H1 (cell line): ENCODE results near the gene AGFG2. TPM values are rescaled to one million over a fixed set of nuclear protein-coding genes. Genes with fewer than 3 reads are reported as not detected.
A peak's percentile ranks its signal among the peaks of the same experiment; 100 is the strongest.

ENCODE experiments used
- BRCA1 ChIP-seq: IDR thresholded peaks from 2 replicates; pipeline ENCODE4 v1.6.1; 2012; ENCODE audit warnings: low read depth, low read length, improper control_type of control experiment
- CHD2 ChIP-seq: IDR thresholded peaks from 2 replicates; pipeline ENCODE4 v1.6.1; 2012; ENCODE audit warnings: low read length, improper control_type of control experiment
- CTBP2 ChIP-seq: IDR thresholded peaks from 2 replicates; pipeline ENCODE4 v1.7.0; 2011; ENCODE audit warnings: borderline replicate concordance, mild to moderate bottlenecking, moderate library complexity, mixed read lengths, low read length; ENCODE audit not compliant: insufficient read depth, insufficient read length
- EGR1 ChIP-seq: IDR thresholded peaks from 2 replicates; pipeline ENCODE4 v1.6.1; 2011; ENCODE audit warnings: low read depth, low read length, borderline replicate concordance
- HDAC2 ChIP-seq, 2 experiments: fragments of 300-600 bp in 1 of 2; sonication (generic) in 1 of 2; IDR thresholded peaks; 2 replicates each; pipeline ENCODE4 v1.6.1; 2011 to 2012; ENCODE audit warnings: low read depth in 2 of 2, low read length in 2 of 2, mild to moderate bottlenecking in 2 of 2, moderate library complexity in 2 of 2, borderline replicate concordance in 1 of 2, inconsistent platforms in 1 of 2
- SP1 ChIP-seq: IDR thresholded peaks from 2 replicates; pipeline ENCODE4 v1.6.1; 2011; ENCODE audit warnings: low read depth, low read length
- TAF7 ChIP-seq: optimal IDR thresholded peaks from 2 replicates; pipeline ENCODE3; 2011; ENCODE audit warnings: low read depth, mild to moderate bottlenecking, inconsistent platforms, low read length, moderate library complexity, borderline replicate concordance
- polyA plus RNA-seq, 7 experiments: library from polyadenylated mRNA; depleted of rRNA in 3 of 7; stranded (reverse) in 5 of 7; unstranded in 2 of 7; fragments of >200 nt in 5 of 7; fragments of 200-250 nt in 2 of 7; gene quantifications; 1 replicate in 5 of 7; 2 replicates in 1 of 7; 4 replicates in 1 of 7; pipeline versions ENCODE4 v1.2.1 to v1.2.3, GENCODE V29; 2011 to 2013; ENCODE audit warnings: missing spikeins in 2 of 7, mixed read lengths in 2 of 7
- total RNA-seq: library from RNA; stranded (reverse); fragmentation: NEBNext Ultra II Directional; extraction: Animal tissue kit (Norgen Biotek cat#: 25700); gene quantifications from 2 replicates; pipeline ENCODE4 v1.2.1, GENCODE V29; 2021
- TF ChIP-seq, protein P1 (sequence below): fragments of 300-600 bp; sonication (generic); IDR thresholded peaks from 2 replicates; pipeline ENCODE4 v1.7.1; 2012; ENCODE audit warnings: low read length, moderate library complexity, mild to moderate bottlenecking, inconsistent platforms; ENCODE audit not compliant: insufficient replicate concordance
- TF ChIP-seq, protein P2 (sequence below): IDR thresholded peaks from 2 replicates; pipeline ENCODE4 v1.6.1; 2012; ENCODE audit warnings: inconsistent platforms

The AGFG2 gene
- total and polyA plus RNA-seq, 2 of the 8 experiments (the other 6 are each of a cell fraction or from before 2014, with no cell fraction given) = 7.6 to 11.2 TPM

DNA sequence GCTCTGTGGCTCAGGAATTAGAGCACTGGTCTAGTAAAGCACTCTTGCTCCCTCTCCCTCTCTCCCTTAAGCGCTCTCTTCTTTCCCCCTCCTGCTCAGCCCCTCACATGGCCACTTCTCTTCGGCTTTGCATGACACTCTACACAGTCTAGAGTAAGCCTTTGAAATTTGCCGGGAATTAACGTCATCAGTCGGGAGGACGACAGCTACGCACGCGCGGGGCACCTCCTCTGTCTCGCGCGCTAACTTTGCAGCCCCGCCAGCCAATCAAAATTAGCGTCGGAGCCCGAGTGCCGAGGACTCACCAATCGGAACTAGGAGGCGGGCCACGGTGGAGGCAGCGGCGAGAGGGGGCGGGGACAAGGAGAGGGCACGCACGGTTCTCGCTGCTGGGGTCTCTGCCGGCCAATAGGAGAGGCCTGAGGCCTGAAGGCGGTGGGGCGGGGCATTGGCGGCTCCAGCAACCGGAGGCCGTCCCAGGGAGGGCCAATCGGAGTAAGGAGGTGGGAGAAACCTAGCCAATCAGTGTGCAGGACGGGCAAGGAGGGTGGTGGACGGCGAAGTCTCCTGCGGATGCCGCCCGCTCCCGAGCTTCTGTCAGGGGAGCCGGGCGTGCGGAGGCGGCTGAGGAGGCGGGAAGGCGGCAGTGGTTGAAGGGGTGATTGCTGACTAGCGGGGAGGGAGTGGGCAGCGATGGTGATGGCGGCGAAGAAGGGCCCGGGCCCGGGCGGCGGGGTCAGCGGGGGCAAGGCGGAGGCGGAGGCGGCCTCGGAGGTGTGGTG is at the start of gene AGFG2 (continued):
- TF ChIP-seq, protein P1, sequence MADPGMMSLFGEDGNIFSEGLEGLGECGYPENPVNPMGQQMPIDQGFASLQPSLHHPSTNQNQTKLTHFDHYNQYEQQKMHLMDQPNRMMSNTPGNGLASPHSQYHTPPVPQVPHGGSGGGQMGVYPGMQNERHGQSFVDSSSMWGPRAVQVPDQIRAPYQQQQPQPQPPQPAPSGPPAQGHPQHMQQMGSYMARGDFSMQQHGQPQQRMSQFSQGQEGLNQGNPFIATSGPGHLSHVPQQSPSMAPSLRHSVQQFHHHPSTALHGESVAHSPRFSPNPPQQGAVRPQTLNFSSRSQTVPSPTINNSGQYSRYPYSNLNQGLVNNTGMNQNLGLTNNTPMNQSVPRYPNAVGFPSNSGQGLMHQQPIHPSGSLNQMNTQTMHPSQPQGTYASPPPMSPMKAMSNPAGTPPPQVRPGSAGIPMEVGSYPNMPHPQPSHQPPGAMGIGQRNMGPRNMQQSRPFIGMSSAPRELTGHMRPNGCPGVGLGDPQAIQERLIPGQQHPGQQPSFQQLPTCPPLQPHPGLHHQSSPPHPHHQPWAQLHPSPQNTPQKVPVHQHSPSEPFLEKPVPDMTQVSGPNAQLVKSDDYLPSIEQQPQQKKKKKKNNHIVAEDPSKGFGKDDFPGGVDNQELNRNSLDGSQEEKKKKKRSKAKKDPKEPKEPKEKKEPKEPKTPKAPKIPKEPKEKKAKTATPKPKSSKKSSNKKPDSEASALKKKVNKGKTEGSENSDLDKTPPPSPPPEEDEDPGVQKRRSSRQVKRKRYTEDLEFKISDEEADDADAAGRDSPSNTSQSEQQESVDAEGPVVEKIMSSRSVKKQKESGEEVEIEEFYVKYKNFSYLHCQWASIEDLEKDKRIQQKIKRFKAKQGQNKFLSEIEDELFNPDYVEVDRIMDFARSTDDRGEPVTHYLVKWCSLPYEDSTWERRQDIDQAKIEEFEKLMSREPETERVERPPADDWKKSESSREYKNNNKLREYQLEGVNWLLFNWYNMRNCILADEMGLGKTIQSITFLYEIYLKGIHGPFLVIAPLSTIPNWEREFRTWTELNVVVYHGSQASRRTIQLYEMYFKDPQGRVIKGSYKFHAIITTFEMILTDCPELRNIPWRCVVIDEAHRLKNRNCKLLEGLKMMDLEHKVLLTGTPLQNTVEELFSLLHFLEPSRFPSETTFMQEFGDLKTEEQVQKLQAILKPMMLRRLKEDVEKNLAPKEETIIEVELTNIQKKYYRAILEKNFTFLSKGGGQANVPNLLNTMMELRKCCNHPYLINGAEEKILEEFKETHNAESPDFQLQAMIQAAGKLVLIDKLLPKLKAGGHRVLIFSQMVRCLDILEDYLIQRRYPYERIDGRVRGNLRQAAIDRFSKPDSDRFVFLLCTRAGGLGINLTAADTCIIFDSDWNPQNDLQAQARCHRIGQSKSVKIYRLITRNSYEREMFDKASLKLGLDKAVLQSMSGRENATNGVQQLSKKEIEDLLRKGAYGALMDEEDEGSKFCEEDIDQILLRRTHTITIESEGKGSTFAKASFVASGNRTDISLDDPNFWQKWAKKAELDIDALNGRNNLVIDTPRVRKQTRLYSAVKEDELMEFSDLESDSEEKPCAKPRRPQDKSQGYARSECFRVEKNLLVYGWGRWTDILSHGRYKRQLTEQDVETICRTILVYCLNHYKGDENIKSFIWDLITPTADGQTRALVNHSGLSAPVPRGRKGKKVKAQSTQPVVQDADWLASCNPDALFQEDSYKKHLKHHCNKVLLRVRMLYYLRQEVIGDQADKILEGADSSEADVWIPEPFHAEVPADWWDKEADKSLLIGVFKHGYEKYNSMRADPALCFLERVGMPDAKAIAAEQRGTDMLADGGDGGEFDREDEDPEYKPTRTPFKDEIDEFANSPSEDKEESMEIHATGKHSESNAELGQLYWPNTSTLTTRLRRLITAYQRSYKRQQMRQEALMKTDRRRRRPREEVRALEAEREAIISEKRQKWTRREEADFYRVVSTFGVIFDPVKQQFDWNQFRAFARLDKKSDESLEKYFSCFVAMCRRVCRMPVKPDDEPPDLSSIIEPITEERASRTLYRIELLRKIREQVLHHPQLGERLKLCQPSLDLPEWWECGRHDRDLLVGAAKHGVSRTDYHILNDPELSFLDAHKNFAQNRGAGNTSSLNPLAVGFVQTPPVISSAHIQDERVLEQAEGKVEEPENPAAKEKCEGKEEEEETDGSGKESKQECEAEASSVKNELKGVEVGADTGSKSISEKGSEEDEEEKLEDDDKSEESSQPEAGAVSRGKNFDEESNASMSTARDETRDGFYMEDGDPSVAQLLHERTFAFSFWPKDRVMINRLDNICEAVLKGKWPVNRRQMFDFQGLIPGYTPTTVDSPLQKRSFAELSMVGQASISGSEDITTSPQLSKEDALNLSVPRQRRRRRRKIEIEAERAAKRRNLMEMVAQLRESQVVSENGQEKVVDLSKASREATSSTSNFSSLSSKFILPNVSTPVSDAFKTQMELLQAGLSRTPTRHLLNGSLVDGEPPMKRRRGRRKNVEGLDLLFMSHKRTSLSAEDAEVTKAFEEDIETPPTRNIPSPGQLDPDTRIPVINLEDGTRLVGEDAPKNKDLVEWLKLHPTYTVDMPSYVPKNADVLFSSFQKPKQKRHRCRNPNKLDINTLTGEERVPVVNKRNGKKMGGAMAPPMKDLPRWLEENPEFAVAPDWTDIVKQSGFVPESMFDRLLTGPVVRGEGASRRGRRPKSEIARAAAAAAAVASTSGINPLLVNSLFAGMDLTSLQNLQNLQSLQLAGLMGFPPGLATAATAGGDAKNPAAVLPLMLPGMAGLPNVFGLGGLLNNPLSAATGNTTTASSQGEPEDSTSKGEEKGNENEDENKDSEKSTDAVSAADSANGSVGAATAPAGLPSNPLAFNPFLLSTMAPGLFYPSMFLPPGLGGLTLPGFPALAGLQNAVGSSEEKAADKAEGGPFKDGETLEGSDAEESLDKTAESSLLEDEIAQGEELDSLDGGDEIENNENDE = no peak
- TF ChIP-seq BRCA1 = no peak
- peak in 1 of 2 experiments; percentile 94; a peak in 2 of 4 replicates for TF ChIP-seq HDAC2 (IDR thresholded peaks at IDR 0.05; ENCODE audit: borderline replicate concordance in 1 of 2, low read depth in 2 of 2, low read length in 2 of 2)
- peak; percentile 91 for TF ChIP-seq CTBP2
- TF ChIP-seq EGR1 = peak; percentile 80
- TF ChIP-seq, protein P2, sequence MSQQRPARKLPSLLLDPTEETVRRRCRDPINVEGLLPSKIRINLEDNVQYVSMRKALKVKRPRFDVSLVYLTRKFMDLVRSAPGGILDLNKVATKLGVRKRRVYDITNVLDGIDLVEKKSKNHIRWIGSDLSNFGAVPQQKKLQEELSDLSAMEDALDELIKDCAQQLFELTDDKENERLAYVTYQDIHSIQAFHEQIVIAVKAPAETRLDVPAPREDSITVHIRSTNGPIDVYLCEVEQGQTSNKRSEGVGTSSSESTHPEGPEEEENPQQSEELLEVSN = peak; percentile 83
- peak; percentile 87; the same call in 1 of the 2 replicates for TF ChIP-seq SP1
- peak; percentile 75 for TF ChIP-seq TAF7
- peak; percentile 73 for TF ChIP-seq CHD2
